HG03196 (cell line): Measurements from ENCODE around the gene ADCY3.
A peak's percentile ranks its signal among the peaks of the same experiment; 100 is the strongest.

ENCODE experiments used
- ATAC-seq: cut with Tn5 transposase; IDR thresholded peaks from one replicate; pipeline ENCODE4 v1.9.1; 2021; ENCODE audit not compliant: unreplicated experiment

The ADCY3 gene

GRCh38 chr2:24926220-24926601, 6.2 kb upstream of the ADCY3 start:
- no peak for ATAC-seq

DNA sequence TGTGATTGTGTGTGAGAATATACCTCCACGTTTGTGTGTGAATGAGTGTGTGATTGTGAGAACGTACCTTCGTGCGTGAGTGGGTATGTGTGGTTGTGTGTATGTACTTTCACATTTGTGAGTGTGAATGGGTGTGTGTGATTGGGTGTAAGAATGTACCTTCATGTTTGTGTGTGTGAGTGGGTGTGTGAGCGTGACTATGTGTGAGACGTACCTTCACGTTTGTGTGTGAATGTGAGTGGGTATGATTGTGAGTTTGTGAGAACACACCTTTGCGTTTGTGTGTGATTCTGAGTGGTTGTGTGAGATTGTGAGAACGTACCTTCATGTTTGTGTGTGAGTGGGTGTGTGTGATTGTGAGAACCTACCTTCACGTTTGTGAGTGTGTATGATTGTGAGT, 5.8 kb upstream of the ADCY3 start:
- no peak for ATAC-seq

- no peak for ATAC-seq
Observed at GRCh38 chr2:24924732-24925131, 4.7 kb upstream of the ADCY3 start.

DNA sequence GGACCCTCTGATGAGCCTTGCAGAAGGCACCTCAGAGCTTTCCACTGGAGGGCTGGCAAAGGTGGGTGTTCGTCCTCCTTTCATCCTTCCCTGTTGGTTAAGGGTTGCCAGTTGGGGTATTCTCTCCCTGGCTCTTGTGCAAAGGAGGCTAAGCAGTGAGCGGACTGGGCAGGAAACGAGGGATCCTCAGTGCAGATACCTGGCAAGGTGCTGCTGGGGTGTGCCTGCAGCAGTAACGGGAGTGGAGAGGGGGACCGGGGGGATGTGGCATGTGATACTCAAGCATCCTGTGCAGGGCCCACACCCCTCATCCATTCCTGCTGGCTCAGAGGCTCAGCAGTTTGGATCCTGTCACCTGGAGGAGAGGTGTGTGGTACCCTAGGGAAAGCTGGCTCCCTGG, 4.2 kb upstream of the ADCY3 start:
- no peak for ATAC-seq

- ATAC-seq = no peak
Observed at GRCh38 chr2:24923106-24923505, 3.1 kb upstream of the ADCY3 start.

DNA sequence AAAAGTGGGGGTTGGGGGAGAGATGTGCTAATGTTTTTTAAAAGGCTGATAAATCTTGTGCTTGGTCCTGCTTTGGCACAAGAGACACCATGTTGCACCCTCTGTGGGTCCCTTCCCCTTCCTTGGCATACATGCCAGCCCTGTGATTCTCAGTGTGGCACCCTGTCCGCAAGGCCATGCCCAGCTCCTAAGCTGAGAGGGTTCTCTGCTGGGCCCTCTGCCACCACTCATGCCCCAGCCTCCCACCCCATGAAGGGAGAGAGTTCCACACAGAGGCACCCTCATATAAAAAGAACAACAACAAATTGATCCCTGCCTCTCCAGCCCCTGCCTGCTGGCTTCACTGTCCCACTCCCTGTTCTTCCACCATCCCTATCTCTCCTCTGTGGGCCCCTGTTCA, 2.5 kb upstream of the ADCY3 start:
- ATAC-seq = no peak

- ATAC-seq = no peak
Observed at GRCh38 chr2:24920809-24921441, 888 bp upstream of the ADCY3 start.

DNA sequence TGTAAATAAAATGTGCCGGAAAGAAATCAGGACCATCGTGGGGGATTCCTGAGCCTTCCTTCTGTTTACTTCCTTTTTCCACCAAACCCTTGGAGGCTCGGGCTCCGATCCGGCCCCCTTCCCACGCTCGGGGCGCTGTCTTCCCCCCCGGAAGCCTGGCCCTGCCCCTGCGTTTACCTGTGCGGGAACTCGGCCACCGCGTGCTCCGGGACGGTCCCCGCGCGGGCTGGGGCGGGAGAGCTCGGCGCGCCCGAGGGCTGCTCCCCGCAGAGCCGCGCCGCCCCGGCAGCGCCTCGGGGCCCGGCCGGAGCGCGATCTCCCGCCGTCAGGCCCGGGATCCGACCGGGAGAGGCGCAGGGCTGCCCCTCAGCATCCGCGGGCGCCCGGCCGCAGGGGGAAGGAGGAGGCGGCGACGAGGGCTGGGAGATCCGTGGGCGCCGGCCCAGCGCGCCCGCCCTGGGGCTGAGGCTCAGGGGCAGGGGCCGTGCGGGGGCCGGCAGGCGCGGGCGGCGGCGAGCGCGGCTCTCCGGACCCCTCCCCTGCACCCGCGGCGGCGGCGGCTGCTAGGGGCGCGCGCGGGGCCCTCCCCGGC, 435 bp downstream of the ADCY3 start:
- ATAC-seq = peak; percentile 14

DNA sequence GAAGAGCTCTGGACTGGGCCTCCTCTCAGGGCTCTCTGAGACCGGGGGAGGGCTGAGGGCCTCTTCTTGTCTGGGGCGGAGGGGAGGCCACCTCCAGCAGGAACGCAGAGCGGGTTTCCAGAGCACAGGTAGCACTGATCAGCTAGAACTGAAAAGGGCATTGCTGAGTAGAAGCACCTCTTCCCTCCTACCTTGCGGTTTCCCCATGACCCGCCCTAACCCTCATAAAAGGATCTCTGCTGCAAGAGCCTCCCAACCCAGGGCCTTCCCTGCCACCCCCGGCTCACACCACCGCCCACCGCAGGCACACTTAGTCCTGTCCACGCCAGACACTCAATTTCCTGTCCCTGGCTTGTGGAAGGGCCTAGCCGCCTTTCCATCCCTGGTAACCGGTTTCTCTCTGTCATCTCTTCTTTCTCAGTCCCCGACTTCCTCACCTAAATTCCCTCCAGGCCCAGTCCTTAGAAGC, 966 bp downstream of the ADCY3 start:
- ATAC-seq = no peak

DNA sequence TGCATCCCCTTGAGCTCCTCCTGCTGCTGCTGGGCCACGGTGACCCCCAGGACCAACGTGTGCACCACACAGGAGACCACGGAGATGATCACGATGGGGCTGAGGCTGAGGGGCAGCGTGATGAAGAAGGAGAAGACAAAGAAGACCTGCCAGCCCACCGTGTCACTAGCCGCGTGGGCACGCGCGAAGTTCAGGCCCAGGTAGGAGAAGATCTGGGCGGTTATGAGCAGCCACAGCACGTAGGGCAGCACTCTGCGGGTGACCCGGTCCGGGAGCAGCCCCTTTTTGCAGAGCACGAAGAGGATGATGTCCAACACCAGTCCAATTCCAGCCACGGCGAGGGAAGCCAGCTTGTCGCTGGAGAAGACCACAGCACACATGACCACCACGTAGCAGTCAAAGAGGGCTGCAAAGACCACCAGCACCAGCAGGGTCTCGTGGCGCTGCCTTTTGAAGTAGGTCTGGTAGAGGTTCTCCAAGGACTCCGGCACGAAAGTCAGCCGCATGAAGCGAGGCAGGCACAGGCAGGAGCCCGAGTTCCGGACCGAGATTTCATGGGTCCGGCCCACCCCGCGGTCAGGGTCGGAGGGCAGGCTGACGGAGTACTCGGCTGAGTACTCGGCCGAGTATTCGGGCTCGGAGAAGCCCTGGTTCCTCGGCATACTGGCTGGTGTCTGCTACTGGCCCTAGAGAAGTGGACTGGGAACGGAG, 1.6 kb downstream of the ADCY3 start:
- no peak for ATAC-seq

DNA sequence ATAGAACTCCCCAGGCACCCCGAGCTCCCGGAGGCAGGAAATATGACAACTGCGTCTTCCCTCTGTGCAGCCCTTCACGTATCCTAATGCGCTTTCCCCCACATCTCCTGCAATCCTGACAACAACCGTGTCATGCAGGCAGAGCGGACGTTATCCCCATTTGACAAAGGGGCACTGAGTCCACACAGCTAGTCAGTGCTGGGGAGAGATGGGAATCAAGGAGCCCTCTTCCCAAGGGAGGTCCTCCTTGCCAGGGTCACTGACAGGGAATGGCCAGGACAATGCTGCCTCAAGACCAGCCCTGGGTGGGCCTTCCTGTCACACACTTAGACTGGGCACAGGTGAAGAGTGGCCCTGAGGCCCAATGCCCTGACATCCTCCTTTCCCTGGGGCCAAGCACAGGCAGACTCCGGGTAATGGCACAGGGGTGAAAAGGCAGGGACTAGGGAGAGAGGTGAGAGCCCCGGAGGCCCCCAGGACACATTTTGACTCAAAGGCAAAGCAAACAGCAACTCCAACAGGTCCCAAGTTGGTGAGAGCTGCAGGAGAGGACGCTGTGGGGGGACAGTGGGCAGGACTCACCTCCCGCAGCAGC, 2.2 kb downstream of the ADCY3 start:
- ATAC-seq = no peak

DNA sequence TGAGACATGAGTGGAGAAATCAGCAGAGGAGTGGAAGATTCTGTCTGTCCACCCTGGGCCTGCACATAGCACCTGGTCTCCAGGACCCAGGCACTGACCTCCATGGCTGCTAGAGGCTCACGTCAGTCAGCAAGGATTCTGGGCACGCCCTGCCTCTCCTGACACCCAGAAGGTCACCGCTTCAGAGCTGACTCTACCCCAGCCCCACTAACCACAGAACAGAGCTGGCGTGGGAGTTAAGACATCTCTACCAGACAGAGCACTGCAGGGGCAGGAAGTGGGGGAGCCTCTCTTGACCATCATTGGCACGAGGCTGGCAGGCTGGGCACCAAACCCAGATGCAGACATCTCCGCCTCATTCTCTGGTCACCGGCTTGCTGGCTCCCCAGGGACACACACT, 3.0 kb downstream of the ADCY3 start:
- ATAC-seq = no peak

GRCh38 chr2:24915796-24916195, 4.2 kb downstream of the ADCY3 start:
- ATAC-seq = no peak

DNA sequence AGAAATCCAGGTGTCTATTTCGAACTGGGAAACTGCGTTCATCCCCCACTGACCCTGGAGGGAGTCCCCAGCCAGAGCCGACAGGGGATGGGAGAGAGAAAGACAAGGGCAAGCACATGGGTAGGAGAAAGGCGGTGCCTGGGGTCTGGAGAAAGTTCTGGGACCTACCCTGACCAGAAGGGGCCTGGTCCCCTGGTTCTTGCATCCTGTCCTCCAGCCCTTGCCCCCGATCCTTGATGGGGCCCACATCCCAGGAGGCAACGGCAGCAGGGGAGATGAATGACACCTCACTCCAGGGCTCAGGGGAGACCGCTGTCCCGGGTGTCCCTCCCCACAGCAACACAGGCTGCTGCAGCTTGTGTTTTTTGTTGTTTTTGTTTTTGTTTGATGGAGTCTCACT, 4.9 kb downstream of the ADCY3 start:
- ATAC-seq = no peak

- ATAC-seq = no peak
Observed at GRCh38 chr2:24914713-24915112, 5.3 kb downstream of the ADCY3 start.

- ATAC-seq = no peak
Observed at GRCh38 chr2:24913911-24914310, 6.1 kb downstream of the ADCY3 start.

DNA sequence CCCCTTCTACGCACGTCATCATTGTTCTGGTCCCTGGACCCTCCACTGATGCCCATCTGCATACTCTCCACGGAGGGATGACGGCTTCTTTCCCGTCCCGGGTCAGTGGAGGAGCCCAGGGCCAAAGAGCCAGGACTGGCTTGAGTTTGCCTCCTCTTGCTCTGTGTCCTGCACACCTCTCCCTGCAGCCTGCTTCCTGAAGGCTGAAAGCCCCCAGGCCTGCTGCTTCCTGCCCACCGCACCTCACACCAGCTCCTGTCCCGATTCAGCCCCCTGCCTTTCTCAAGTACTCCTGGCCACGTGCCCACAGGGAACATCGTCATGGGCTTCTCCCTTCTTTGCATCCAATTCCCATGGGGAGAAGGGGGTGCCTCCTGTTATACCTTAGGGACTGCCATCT, 7.1 kb downstream of the ADCY3 start:
- no peak for ATAC-seq

DNA sequence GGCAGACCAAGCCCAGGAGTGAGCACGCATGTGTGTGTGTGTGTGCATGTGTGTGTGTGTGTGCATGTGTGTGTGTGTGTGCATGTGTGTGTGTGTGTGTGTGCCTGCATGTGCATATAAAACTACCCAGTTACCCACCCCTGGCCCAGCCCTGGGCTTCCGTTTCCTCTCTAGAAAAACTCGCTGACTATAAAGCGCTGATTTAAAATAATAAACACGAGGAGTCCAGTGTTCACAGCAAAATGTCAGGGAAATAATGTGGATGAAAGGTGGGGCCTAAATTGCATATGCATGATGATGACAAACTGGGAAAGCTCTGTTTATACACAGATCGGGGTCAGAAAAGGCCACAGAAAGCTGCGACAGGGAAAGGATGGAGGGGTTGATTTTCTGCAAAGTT, 7.5 kb downstream of the ADCY3 start:
- no peak for ATAC-seq

DNA sequence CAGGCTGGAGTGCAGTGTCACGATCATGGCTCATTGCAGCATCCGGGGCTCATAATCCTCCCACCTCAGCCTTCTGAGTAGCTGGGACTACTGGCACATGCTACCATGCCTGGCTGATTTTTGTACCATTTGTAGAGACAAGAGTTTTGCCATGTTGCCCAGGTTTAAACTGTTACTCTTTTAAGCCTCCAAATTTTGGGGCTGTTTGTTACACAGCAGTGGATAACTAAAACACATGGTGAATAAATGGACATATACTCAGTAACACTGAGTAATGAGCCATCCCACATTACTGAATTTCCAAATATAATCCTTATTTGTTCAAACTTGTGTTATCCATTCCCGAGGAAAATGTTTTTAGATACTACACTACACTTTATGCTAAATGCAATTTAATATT, 9.8 kb downstream of the ADCY3 start:
- ATAC-seq = no peak

DNA sequence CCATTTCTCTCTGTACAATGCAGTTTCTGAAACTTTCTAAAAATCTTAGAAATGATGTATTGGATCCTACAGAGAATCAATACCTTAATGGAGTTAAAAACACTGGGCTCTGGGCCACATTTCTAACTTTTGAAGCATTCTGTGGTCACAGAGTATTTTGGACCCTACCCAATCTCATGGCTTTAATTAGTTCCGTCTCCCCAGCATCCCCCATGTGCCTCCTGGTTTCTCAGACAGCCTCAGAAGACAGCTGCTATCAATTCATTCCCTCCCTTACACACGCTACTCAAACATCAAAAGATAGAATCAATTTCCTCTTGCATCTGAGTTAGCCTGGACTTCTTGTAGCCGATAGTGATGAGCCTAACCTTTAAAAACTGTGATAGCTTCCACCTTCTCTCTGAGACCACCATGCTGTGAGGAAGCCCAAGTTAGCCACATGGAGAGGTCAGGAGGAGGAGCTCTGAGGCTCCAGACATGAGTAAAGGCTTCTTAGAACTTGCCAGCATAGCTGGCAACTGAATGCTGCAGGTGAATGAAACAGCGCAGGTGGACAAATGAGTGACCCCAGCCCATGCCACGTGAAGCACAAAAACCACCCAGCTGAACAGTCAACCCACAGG, 10.4 kb downstream of the ADCY3 start:
- ATAC-seq = no peak

- no peak for ATAC-seq
Observed at GRCh38 chr2:24908461-24908901, 11.6 kb downstream of the ADCY3 start.

DNA sequence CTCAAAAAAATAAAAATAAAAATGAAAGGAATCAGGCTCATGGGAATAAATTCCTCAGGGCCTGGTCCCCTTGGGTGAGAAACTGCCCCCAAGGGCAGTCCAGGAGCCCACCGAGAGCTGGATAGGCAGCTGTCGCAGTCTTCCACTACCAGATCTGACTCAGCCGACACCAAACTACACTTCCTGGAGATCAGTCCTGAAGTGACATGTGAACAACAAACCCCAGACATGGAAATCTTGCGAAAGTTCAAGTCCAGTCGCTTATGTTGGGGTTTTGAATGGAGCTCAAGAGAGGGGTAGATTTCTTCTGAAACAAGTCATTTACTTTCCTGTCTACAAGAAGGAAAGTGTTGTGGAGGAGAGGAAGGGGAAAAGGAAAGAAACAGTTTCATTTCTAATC, 12.9 kb downstream of the ADCY3 start:
- ATAC-seq = no peak
